GM18909 (cell line): ENCODE results near the gene NUTM1.

Source experiments
- ATAC-seq: cut with Tn5 transposase; IDR thresholded peaks from one replicate; pipeline ENCODE4 v1.9.1; 2021; ENCODE audit warnings: mild to moderate bottlenecking; ENCODE audit not compliant: unreplicated experiment, poor library complexity

NUTM1 gene

GRCh38 chr15:34342737-34343575, at the start of gene NUTM1, which contains the start of gene NOP10:
Gene NUTM1 (plus strand): TSS chr15:34343315. CDS start chr15:34343697, 382 bp downstream.
Gene NOP10 (minus strand): TSS chr15:34343136. CDS start chr15:34343073, 63 bp downstream.
- peak; percentile 91 for ATAC-seq

GRCh38 chr15:34297059-34297458, 46.1 kb upstream of the NUTM1 start:
- no peak for ATAC-seq

- no peak for ATAC-seq
Observed at GRCh38 chr15:34301058-34301457, 42.1 kb upstream of the NUTM1 start.

DNA sequence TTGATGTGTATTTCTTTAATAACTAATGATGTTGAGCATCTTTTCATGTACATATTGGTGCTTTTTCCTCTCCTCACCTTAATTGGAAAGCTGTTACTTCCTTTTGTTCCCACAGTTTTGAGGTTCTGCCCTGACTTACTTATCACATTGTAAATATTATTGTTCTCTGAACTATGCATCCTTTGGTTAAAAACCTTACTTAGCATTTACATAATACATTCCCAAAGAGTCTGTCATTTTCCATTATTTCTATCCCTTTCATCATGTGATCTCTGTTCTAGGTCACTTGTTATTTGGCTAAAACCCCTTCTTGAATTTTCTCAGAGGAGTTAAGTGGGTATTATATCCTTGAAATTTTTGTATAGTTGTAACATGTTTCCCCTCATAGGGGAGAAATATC, 38.5 kb upstream of the NUTM1 start:
- ATAC-seq = no peak

DNA sequence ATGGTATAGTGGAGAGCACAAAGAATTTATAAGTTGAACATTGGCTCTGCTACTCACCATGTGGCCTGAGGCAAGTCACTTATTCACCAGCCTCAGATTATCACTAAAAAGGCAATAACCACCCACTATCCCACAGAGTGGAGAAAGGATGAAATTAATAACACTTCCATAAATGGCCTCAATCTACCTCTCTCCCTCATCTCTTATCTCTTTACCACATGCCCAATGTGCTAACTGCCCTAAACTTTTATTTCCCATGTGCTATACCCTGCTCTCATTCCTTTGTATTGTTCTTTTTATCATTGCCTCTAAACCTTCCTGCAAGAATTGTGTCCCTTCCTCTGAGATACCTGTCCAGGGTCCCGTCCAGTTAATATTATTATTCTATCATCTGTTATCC, 31.6 kb upstream of the NUTM1 start:
- ATAC-seq = no peak

GRCh38 chr15:34314491-34315490, 28.3 kb upstream of the NUTM1 start:
- no peak for ATAC-seq

- ATAC-seq = peak; percentile 75
Observed at GRCh38 chr15:34318277-34319079, 24.6 kb upstream of the NUTM1 start.

GRCh38 chr15:34323217-34323616, 19.9 kb upstream of the NUTM1 start:
- no peak for ATAC-seq

- ATAC-seq = no peak
Observed at GRCh38 chr15:34324933-34325332, 18.2 kb upstream of the NUTM1 start.

GRCh38 chr15:34325368-34325767, 17.7 kb upstream of the NUTM1 start:
- ATAC-seq = no peak

DNA sequence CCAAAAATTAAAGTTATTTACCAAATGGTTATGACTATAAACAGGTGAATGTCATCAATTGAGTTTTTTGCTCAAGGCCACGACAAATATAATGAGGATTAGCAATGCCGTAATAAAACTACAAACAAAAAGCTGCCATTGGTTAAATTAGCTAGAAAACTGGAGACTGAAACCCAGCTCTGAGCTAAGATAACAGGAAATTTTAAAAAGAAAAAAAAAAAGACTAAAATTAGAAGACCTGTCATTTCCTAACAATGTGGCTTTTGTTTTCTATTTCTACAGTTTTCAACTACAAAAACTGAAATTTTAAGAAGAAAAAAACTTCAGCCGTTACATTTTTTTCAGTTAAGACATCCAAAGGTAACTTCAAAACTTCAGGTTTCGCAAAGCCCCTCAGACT, 15.2 kb upstream of the NUTM1 start:
- ATAC-seq = no peak

DNA sequence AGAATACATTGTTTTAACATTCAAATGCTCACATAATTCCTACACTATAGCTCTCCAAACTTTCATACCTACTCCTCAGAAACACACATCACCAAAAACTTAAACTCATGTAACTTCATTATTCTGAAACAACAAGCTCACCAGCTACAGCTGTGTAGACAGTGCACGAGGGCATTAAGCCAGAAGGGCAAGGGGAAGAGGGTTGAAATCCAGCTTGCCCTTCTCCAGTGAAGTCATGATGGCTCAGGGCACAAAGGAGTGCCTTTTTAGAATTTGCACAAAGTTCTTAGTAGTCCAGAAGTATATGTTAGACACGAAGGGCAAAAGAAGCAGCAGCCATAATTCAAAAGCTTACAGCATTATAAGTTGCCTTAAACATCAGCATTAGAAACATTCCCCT, 14.1 kb upstream of the NUTM1 start:
- no peak for ATAC-seq

DNA sequence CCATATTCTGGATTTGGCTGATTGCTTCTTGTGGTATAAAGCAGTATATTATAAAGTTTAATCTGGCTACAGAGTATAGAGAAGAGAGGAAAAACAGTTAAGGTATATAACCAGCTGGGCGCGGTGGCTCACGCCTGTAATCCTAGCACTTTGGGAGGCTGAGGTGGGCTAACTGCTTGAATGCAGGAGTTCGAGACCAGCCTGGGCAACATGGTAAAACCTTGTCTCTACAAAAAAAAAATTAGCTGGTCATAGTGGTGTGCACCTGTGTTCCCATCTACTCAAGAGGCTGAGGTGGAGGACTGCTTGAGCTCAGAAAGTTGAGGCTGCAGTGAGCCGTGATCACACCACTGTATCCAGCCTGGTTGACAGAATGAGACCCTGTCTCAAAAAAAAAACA, 12.8 kb upstream of the NUTM1 start:
- no peak for ATAC-seq

DNA sequence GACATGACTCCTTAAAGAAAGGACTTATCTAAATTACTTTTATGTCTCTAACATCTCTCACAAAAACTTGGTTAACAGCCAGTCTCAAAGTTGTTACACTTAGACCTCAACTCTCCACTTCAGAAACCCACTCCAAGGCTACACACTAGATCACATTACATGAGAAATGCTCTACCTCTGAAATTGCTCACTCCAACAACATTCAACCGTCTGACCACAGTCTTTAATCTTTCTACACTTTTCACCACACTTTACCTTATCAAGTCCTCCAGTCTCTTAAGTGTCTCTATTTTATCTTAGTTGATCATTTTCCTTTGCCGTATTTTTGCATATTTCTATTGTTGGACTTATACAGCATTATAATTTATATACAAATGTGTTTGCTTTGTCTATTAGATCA, 11.3 kb upstream of the NUTM1 start:
- ATAC-seq = no peak

GRCh38 chr15:34332553-34333120, 10.5 kb upstream of the NUTM1 start:
- no peak for ATAC-seq

- ATAC-seq = no peak
Observed at GRCh38 chr15:34334672-34335071, 8.4 kb upstream of the NUTM1 start.

DNA sequence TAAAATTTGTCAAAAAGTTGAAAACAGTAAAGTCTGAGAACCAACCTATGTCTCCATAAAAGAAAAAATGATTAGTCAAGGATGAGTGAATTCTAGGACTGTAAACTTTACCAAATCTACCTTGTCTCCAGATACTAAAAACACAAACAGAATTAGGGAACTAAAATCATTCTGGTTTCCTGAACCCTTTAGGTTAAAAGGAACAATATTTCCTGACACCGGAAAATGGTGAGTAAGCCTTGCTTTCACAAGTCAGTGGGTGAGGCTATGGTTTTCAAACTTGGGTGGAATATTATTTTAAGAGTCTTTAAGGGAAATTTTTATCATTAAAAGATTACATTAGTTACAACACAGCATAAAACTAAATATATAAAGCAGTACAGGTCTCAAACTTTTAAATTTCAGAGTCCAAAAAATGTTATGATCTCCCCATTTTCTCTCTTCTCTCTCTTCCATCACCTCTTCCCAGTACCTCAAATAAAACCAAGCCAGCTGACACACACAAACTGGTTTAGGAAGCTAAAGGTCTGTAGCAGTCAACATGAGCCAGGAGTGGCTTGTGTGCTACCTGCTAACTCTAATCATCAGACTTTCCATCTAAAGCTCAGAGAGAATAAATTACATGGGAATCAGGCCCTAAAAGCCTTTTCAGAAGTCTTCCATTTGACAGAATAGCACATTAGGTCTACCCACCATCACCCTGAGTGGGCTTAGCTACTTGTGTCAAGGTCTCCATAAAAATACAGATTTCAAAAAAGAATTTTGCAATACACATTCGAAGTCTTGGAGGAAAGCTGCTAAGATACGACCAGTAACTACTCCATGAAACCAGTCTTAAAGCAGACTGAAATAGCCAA, 7.7 kb upstream of the NUTM1 start:
- no peak for ATAC-seq

- no peak for ATAC-seq
Observed at GRCh38 chr15:34336231-34336990, 6.7 kb upstream of the NUTM1 start.
